AG08395 (cell line): Measurements from ENCODE around the gene EN2.
A peak's percentile ranks its signal among the peaks of the same experiment; 100 is the strongest.

ENCODE experiments used
- DNase-seq: peaks from one replicate; pipeline ENCODE4 v3.0.0; 2012; ENCODE audit warnings: mixed read lengths, low spot score

Gene EN2

GRCh38 chr7:155450970-155451801 is 6.7 kb upstream of the EN2 start:
- no peak for DNase-seq

- DNase-seq = no peak
Observed at GRCh38 chr7:155451840-155452239, 6.1 kb upstream of the EN2 start.

GRCh38 chr7:155452505-155453295 is 5.2 kb upstream of the EN2 start:
- no peak for DNase-seq

- no peak for DNase-seq
Observed at GRCh38 chr7:155453296-155454182, 4.4 kb upstream of the EN2 start.

- DNase-seq = no peak
Observed at GRCh38 chr7:155454183-155455112, 3.5 kb upstream of the EN2 start.

- no peak for DNase-seq
Observed at GRCh38 chr7:155455132-155455693, 2.7 kb upstream of the EN2 start.

GRCh38 chr7:155455776-155456737 is 1.9 kb upstream of the EN2 start:
- no peak for DNase-seq

- peak; percentile 77 for DNase-seq
Observed at GRCh38 chr7:155456738-155457543, 988 bp upstream of the EN2 start.

- no peak for DNase-seq
Observed at GRCh38 chr7:155457544-155458110, 302 bp upstream of the EN2 start.

- no peak for DNase-seq
Observed at GRCh38 chr7:155458878-155459699, 1.2 kb downstream of the EN2 start.

GRCh38 chr7:155459700-155460461 is 2.0 kb downstream of the EN2 start:
- no peak for DNase-seq

GRCh38 chr7:155460926-155461613 is 3.1 kb downstream of the EN2 start:
- no peak for DNase-seq

GRCh38 chr7:155461631-155462030 is 3.7 kb downstream of the EN2 start:
- DNase-seq = no peak

- DNase-seq = no peak
Observed at GRCh38 chr7:155462163-155462735, 4.3 kb downstream of the EN2 start.

- DNase-seq = no peak
Observed at GRCh38 chr7:155463114-155463811, 5.3 kb downstream of the EN2 start.
